Measurements from ENCODE around the gene CTTNBP2NL. TPM values are rescaled to one million over a fixed set of nuclear protein-coding genes. Genes with fewer than 3 reads are reported as not detected.

Gene CTTNBP2NL, protein sequence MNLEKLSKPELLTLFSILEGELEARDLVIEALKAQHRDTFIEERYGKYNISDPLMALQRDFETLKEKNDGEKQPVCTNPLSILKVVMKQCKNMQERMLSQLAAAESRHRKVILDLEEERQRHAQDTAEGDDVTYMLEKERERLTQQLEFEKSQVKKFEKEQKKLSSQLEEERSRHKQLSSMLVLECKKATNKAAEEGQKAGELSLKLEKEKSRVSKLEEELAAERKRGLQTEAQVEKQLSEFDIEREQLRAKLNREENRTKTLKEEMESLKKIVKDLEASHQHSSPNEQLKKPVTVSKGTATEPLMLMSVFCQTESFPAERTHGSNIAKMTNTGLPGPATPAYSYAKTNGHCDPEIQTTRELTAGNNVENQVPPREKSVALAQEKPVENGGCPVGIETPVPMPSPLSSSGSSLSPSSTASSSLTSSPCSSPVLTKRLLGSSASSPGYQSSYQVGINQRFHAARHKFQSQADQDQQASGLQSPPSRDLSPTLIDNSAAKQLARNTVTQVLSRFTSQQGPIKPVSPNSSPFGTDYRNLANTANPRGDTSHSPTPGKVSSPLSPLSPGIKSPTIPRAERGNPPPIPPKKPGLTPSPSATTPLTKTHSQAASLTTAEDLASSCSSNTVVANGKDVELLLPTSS
- total RNA-seq: 10 to 100 TPM; 16.9 to 17.0 TPM
- polyA plus RNA-seq (ENCODE audit: insufficient read length in 2 of 2): 10 to 100 TPM; 23.6 to 25.8 TPM
- long read RNA-seq, donor 1, full-length matches to known transcripts: 7 of 12 reads
- long read RNA-seq, donor 1, partial matches to known transcripts: 5 of 12 reads
- long read RNA-seq, donor 1, other reads (novel, unspliced or antisense): 0 of 12 reads
- long read RNA-seq, donor 2, full-length matches to known transcripts: 8 of 8 reads
- long read RNA-seq, donor 2, partial matches to known transcripts: 0 of 8 reads
- long read RNA-seq, donor 2, other reads (novel, unspliced or antisense): 0 of 8 reads
- long read RNA-seq, donor 3, full-length matches to known transcripts: 14 of 14 reads
- long read RNA-seq, donor 3, partial matches to known transcripts: 0 of 14 reads
- long read RNA-seq, donor 3, other reads (novel, unspliced or antisense): 0 of 14 reads
- long read RNA-seq, donor 4, full-length matches to known transcripts: 7 of 7 reads
- long read RNA-seq, donor 4, partial matches to known transcripts: 0 of 7 reads
- long read RNA-seq, donor 4, other reads (novel, unspliced or antisense): 0 of 7 reads

DNA sequence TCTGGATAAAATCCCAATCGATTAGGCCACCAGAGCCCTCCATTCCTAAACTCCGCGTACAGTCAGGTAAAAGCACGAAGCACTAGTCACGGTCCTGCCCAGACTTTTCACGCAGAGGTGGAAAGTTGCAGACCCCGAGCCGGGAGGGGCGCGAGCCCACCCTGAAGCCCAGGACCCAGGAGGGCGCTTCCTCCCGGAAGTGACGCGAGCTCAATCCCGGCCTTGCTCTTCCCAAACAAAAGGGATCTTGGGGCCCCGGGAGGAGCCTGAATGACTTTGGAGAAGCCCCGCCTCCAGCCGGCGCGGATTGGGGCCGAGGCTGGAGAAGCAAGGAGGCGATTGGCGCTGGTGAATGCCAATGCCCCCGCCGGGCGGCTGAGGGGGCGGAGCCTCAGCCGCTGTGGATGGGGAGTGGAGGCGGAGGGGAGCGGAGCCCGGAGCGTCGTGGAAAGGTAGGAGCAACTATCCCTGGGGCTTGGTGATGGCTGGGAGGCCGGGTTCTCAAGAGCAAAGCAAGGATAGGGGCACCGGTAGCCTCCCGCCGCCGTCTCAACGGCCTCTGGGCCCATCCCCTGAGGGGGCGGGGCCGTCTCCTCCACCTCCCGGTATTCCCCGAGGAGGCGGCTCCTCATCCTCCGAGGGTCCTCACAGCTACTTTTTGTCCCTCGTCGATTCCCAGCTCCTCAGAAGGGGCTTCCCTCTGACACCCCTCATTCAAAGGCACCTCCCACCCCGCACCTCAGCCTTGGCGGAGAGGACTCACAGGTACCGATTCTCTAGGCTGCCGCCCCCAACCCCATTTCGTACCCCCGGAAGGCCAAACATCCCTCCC is at the start of gene CTTNBP2NL:
CTTNBP2NL (plus strand) TSS at position 394 of the 832 bp plus-strand sequence. CDS start 19,952 bp downstream, outside the sequence.
- H3K9me3 ChIP-seq (ENCODE audit: control insufficient read depth, insufficient read depth, low read length): no peaks in the 10 kb centered on the region
- no peaks in the 10 kb centered on the region for H3K36me3 ChIP-seq (ENCODE audit: control insufficient read depth, insufficient read depth, low read length)
- H3K4me3 ChIP-seq (ENCODE audit: low read depth, low read length): peak within 1 kb of the TSS; percentile 99
- peak; percentile 92 to 100 (median 98) for DNase-seq (ENCODE audit: low read depth in 4 of 6, low spot score in 6 of 6)
- under 1% methylated on average over 50 of the region's 53 CpGs for WGBS (ENCODE audit: insufficient coverage)
- H3K27ac ChIP-seq (ENCODE audit: low read depth, low read length): peak within 1 kb of the TSS; percentile 95
- peaks cover 9% of the 10 kb centered on the region for H3K4me1 ChIP-seq (ENCODE audit: control insufficient read depth, insufficient read depth, low read length)
- no peaks in the 10 kb centered on the region for H3K27me3 ChIP-seq (ENCODE audit: control insufficient read depth, insufficient read depth, low read length)

DNA sequence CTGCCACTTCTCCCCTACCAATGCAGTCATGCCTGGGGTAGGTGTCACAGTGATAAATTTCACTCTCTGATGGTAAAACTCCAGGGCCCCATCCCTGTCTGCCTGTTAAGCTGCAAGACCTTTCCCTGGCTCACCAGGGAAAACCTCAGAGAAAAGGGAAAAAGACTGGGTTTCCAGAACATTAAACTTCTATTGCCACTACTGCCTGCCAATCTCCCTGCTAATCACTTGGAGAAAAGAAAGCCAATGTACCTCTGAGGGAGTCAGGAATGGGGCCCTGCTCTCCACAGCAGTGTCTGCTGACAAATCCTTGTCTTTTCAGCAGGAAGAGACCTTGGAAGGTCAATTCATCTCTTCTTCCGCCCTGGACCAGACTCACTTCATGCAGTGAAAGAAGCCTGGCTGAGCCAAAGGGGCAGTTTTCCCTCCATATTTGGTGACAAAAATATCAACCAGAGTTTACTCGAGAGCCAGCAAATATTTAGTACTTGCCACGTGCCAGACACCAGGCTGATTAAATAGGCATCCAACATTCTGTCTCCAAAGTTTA is 49.1 kb upstream of the CTTNBP2NL start:
- Histone ChIP-seq H3K27ac (ENCODE audit: low read depth, low read length) (no peak overlapping the region), H3K9me3 (ENCODE audit: control insufficient read depth, insufficient read depth, low read length) (peaks cover 3% of the 10 kb centered on the region), H3K4me3 (ENCODE audit: low read depth, low read length) (no peak overlapping the region), H3K36me3 (ENCODE audit: control insufficient read depth, insufficient read depth, low read length) (no peaks in the 10 kb centered on the region), H3K27me3 (ENCODE audit: control insufficient read depth, insufficient read depth, low read length) (no peaks in the 10 kb centered on the region), H3K4me1 (ENCODE audit: control insufficient read depth, insufficient read depth, low read length) (peaks cover 7% of the 10 kb centered on the region)
- peak in 2 of 6 donors; percentile 33 to 79 for DNase-seq (ENCODE audit: low read depth in 4 of 6, low spot score in 6 of 6)
- 22% methylated on average over 1 of the region's 3 CpGs for WGBS (ENCODE audit: insufficient coverage)

DNA sequence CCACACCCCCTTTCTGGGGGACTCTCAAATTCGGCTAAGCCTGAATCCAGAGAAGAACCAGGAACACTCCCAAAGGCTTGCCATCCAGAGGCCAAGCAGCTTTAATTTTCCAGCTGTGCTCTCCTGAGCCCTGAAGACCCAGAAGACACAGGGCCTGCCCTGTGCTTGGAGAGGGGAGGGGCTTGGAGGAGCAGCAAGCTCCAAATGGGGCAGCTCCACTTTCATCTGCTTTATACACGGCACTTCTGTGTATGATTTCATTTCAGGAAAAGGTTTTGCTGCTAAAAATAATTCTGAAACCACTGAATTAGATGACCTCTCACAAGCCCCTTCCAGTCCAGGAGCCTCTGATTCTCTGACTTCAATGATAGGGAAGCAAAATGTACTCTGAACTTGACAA is 39.2 kb upstream of the CTTNBP2NL start:
- Histone ChIP-seq H3K36me3 (ENCODE audit: control insufficient read depth, insufficient read depth, low read length) (no peaks in the 10 kb centered on the region), H3K4me3 (ENCODE audit: low read depth, low read length) (no peak overlapping the region), H3K27me3 (ENCODE audit: control insufficient read depth, insufficient read depth, low read length) (peaks cover 5% of the 10 kb centered on the region), H3K27ac (ENCODE audit: low read depth, low read length) (no peak overlapping the region), H3K9me3 (ENCODE audit: control insufficient read depth, insufficient read depth, low read length) (no peaks in the 10 kb centered on the region), H3K4me1 (ENCODE audit: control insufficient read depth, insufficient read depth, low read length) (peaks cover 7% of the 10 kb centered on the region)
- 100% methylated on average over 1 of the region's 2 CpGs for WGBS (ENCODE audit: insufficient coverage)
- DNase-seq (ENCODE audit: low read depth in 4 of 6, low spot score in 6 of 6): no peak

DNA sequence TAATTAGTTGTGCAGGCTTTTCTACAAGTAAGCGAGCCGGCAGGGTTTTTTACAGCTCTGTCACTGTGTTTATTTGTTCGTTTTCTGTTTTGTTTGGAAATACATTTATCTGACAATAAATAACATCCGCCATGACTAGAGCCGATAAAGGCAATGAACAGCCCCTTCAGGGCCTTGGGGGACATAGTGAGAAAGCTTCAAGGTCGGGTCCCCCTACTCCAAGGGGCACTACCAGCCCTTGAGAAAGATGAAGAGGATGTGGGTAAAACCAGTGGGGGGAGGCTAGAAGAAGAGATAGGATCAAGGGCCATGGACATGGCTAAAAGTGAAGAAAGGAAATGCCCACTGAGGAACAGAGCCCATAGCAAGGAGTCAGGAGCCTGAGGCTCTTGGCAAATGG is 38.5 kb upstream of the CTTNBP2NL start:
- peaks cover 7% of the 10 kb centered on the region for H3K4me1 ChIP-seq (ENCODE audit: control insufficient read depth, insufficient read depth, low read length)
- WGBS (ENCODE audit: insufficient coverage): no CpG with 5 or more reads among the region's 6 CpGs
- DNase-seq (ENCODE audit: low read depth in 4 of 6, low spot score in 6 of 6): no peak
- peaks cover 5% of the 10 kb centered on the region for H3K27me3 ChIP-seq (ENCODE audit: control insufficient read depth, insufficient read depth, low read length)
- no peaks in the 10 kb centered on the region for H3K36me3 ChIP-seq (ENCODE audit: control insufficient read depth, insufficient read depth, low read length)
- no peak overlapping the region for H3K4me3 ChIP-seq (ENCODE audit: low read depth, low read length)
- no peak overlapping the region for H3K27ac ChIP-seq (ENCODE audit: low read depth, low read length)
- no peaks in the 10 kb centered on the region for H3K9me3 ChIP-seq (ENCODE audit: control insufficient read depth, insufficient read depth, low read length)

GRCh38 chr1:112358061-112358770 is 37.8 kb upstream of the CTTNBP2NL start:
- WGBS (ENCODE audit: insufficient coverage): no CpG with 5 or more reads among the region's 8 CpGs
- H3K4me1 ChIP-seq (ENCODE audit: control insufficient read depth, insufficient read depth, low read length): peaks cover 7% of the 10 kb centered on the region
- no peak for DNase-seq (ENCODE audit: low read depth in 4 of 6, low spot score in 6 of 6)
- peaks cover 5% of the 10 kb centered on the region for H3K27me3 ChIP-seq (ENCODE audit: control insufficient read depth, insufficient read depth, low read length)
- H3K36me3 ChIP-seq (ENCODE audit: control insufficient read depth, insufficient read depth, low read length): no peaks in the 10 kb centered on the region
- no peak overlapping the region for H3K4me3 ChIP-seq (ENCODE audit: low read depth, low read length)
- no peaks in the 10 kb centered on the region for H3K9me3 ChIP-seq (ENCODE audit: control insufficient read depth, insufficient read depth, low read length)
- H3K27ac ChIP-seq (ENCODE audit: low read depth, low read length): no peak overlapping the region

- Histone ChIP-seq H3K27ac (ENCODE audit: low read depth, low read length) (no peak overlapping the region), H3K36me3 (ENCODE audit: control insufficient read depth, insufficient read depth, low read length) (no peaks in the 10 kb centered on the region)
- DNase-seq (ENCODE audit: low read depth in 4 of 6, low spot score in 6 of 6): peak in 2 of 6 donors; percentile 65 to 71
Observed at GRCh38 chr1:112358798-112359408, 37.1 kb upstream of the CTTNBP2NL start.

GRCh38 chr1:112359961-112360767 is 35.9 kb upstream of the CTTNBP2NL start:
- peak in 1 of 6 donors; percentile 35 for DNase-seq (ENCODE audit: low read depth in 4 of 6, low spot score in 6 of 6)
- H3K27me3 ChIP-seq (ENCODE audit: control insufficient read depth, insufficient read depth, low read length): peaks cover 5% of the 10 kb centered on the region
- peaks cover 7% of the 10 kb centered on the region for H3K4me1 ChIP-seq (ENCODE audit: control insufficient read depth, insufficient read depth, low read length)
- H3K27ac ChIP-seq (ENCODE audit: low read depth, low read length): no peak overlapping the region
- H3K36me3 ChIP-seq (ENCODE audit: control insufficient read depth, insufficient read depth, low read length): no peaks in the 10 kb centered on the region
- H3K4me3 ChIP-seq (ENCODE audit: low read depth, low read length): no peak overlapping the region
- WGBS (ENCODE audit: insufficient coverage): 75% methylated on average over 8 of the region's 11 CpGs
- H3K9me3 ChIP-seq (ENCODE audit: control insufficient read depth, insufficient read depth, low read length): no peaks in the 10 kb centered on the region

More at GRCh38 chr1:112358798-112359408, 37.1 kb upstream of the CTTNBP2NL start:
- Histone ChIP-seq H3K4me3 (ENCODE audit: low read depth, low read length) (no peak overlapping the region), H3K9me3 (ENCODE audit: control insufficient read depth, insufficient read depth, low read length) (no peaks in the 10 kb centered on the region), H3K4me1 (ENCODE audit: control insufficient read depth, insufficient read depth, low read length) (peaks cover 7% of the 10 kb centered on the region), H3K27me3 (ENCODE audit: control insufficient read depth, insufficient read depth, low read length) (peaks cover 5% of the 10 kb centered on the region)
- 43% methylated on average over 6 of the region's 7 CpGs for WGBS (ENCODE audit: insufficient coverage)
